SU-DHL-6 (cell line): ENCODE data around the gene ATXN2.

Experiments
- CTCF ChIP-seq: fragments of 200-600 bp; sonication (generic); IDR thresholded peaks from one replicate; pipeline ENCODE4 v1.5.1; 2017; ENCODE audit warnings: antibody characterized with exemption, mild to moderate bottlenecking, low read length, moderate library complexity; ENCODE audit not compliant: insufficient read depth, poor library complexity, severe bottlenecking
- EZH2phosphoT487 ChIP-seq: fragments of 200-600 bp; sonication (generic), shearing (Covaris generic); conservative IDR thresholded peaks from 2 replicates; pipeline ENCODE4 v1.6.1; 2018; ENCODE audit warnings: mild to moderate bottlenecking, antibody characterized with exemption, low read length, moderate library complexity, mixed read lengths

GRCh38 chr12:111440152-111440551 lies 159.0 kb downstream of the ATXN2 start:
- TF ChIP-seq CTCF (no peak), EZH2phosphoT487 (no peak)
